Loucy (cell line): ENCODE data around the gene ITPKB.

Source experiments
- H2AFZ ChIP-seq: fragments of 200-600 bp; sonication (generic); 2 replicates; pipeline ENCODE4 v1.6.0; 2016; ENCODE audit warnings: antibody characterized with exemption, mild to moderate bottlenecking, low read length, moderate library complexity
- H3F3A ChIP-seq: fragments of 200-600 bp; 2 replicates; pipeline ENCODE4 v1.6.0; 2016; ENCODE audit warnings: antibody characterized with exemption, low read depth, mild to moderate bottlenecking
- H3K27me3 ChIP-seq: fragments of 200-600 bp; sonication (generic); 2 replicates; pipeline ENCODE4 v1.6.1; 2014; ENCODE audit warnings: low read length, mild to moderate bottlenecking; ENCODE audit not compliant: insufficient read depth, poor library complexity, severe bottlenecking
- H3K36me3 ChIP-seq: fragments of 200-600 bp; sonication (generic); 2 replicates; pipeline ENCODE4 v1.6.1; 2016; ENCODE audit warnings: low read length; ENCODE audit not compliant: insufficient read depth
- H3K4me1 ChIP-seq: fragments of 200-600 bp; sonication (generic); 2 replicates; pipeline ENCODE4 v1.5.1; 2014; ENCODE audit warnings: low read length, mild to moderate bottlenecking; ENCODE audit not compliant: insufficient read depth, poor library complexity, severe bottlenecking
- H3K4me2 ChIP-seq: fragments of 200-600 bp; sonication (generic); 2 replicates; pipeline ENCODE4 v1.6.0; 2014; ENCODE audit warnings: antibody characterized with exemption, low read length, low read depth, mild to moderate bottlenecking; ENCODE audit not compliant: poor library complexity, severe bottlenecking
- H3K4me3 ChIP-seq: fragments of 200-600 bp; sonication (generic); 2 replicates; pipeline ENCODE4 v1.5.1; 2014; ENCODE audit warnings: low read length, mild to moderate bottlenecking, mixed read lengths; ENCODE audit not compliant: poor library complexity, severe bottlenecking
- H3K79me2 ChIP-seq: fragments of 200-600 bp; sonication (generic); 2 replicates; pipeline ENCODE4 v1.6.1; 2014; ENCODE audit warnings: low read length; ENCODE audit not compliant: insufficient read depth
- H3K9ac ChIP-seq: fragments of 200-600 bp; sonication (generic); 2 replicates; pipeline ENCODE4 v1.6.0; 2014; ENCODE audit warnings: mild to moderate bottlenecking, low read depth, low read length, moderate library complexity; ENCODE audit not compliant: poor library complexity, severe bottlenecking
- H3K9me2 ChIP-seq: fragments of 200-600 bp; sonication (generic); replicated peaks from 2 replicates; pipeline ENCODE4 v1.6.1; 2016; ENCODE audit warnings: low read depth, low read length, mixed read lengths
- H3K9me3 ChIP-seq: fragments of 200-600 bp; sonication (generic); 2 replicates; pipeline ENCODE4 v1.6.1; 2014; ENCODE audit warnings: mild to moderate bottlenecking, antibody characterized with exemption, low read length, low read depth; ENCODE audit not compliant: insufficient read depth
- H4K20me1 ChIP-seq: fragments of 200-600 bp; sonication (generic); 2 replicates; pipeline ENCODE4 v1.6.0; 2014; ENCODE audit warnings: antibody characterized with exemption, low read length, mild to moderate bottlenecking; ENCODE audit not compliant: insufficient read depth, poor library complexity, severe bottlenecking
- EZH2phosphoT487 ChIP-seq: fragments of 200-600 bp; IDR thresholded peaks from 2 replicates; pipeline ENCODE4 v1.6.1; 2018; ENCODE audit warnings: antibody characterized with exemption, mild to moderate bottlenecking, moderate library complexity, borderline replicate concordance
- TF ChIP-seq, protein P1 (sequence below): fragments of 200-600 bp; sonication (generic); conservative IDR thresholded peaks from 2 replicates; pipeline ENCODE4 v1.5.1; 2014; ENCODE audit warnings: mild to moderate bottlenecking, antibody characterized with exemption, low read length

Gene ITPKB

DNA sequence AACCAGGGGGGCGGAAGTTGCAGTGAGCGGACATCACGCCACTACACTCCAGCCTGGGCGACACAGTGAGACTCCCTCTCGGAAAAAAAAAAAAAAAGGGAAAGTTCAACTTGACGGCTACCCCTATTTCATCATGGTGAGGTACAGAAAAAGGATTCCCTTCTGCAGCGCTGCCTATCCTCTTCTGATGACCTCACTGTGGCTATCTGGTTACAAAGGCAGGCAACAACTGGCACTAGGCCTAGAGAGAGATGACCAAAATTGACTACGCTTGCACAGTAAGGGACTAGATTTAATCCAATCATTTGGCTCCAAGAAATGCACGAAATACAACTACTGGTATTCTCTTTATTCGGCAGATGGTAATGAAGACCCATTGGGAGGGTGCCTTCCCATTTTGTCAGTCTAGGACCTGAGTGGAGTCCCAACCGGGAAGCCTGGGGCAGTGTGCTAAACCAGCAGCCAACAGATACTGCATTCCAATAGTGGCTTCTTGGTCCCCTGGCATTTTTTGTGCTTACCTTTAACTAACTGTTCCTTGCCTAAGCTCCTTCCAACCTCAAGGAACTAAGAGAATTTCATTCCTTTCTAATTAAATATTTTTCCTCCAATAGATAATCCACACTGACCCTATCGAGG, 36.6 kb downstream of the ITPKB start:
- 0 out of 2 replicates have a peak, but pooled peaks cover 4% of the 10 kb centered on the region for H3F3A ChIP-seq
- H3K9ac ChIP-seq = peak overlapping the region; percentile 92

DNA sequence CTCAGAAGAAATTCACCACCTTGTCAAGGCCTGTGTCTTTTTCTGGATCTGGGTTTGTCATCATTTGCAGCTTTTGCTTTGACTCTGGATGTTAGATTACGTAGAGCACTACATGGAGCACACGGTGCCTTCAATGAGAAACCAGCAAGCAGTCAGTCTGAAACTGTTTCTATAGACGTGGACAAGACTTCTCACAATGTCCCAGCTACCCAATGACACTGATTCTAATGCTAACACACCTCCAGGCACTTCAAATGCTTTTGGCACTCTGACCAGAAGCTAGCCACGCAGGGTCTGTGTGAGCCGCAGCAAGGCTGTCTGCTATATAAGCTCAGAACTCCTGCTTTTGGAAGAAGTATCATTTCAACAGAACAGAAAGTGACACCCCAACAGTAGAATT, 38.2 kb downstream of the ITPKB start:
- H4K20me1 ChIP-seq = no peaks in the 10 kb centered on the region
- no peak overlapping the region for H3K4me2 ChIP-seq
- H2AFZ ChIP-seq = no peak overlapping the region
- no peaks in the 10 kb centered on the region for H3K9me3 ChIP-seq
- 0 out of 2 replicates have a peak, but pooled peaks cover 4% of the 10 kb centered on the region for H3F3A ChIP-seq
- peaks cover 43% of the 10 kb centered on the region; the same call in 1 of the 2 replicates for H3K36me3 ChIP-seq
- H3K4me3 ChIP-seq = no peak overlapping the region
- H3K9ac ChIP-seq = no peak overlapping the region
- TF ChIP-seq, protein P1, sequence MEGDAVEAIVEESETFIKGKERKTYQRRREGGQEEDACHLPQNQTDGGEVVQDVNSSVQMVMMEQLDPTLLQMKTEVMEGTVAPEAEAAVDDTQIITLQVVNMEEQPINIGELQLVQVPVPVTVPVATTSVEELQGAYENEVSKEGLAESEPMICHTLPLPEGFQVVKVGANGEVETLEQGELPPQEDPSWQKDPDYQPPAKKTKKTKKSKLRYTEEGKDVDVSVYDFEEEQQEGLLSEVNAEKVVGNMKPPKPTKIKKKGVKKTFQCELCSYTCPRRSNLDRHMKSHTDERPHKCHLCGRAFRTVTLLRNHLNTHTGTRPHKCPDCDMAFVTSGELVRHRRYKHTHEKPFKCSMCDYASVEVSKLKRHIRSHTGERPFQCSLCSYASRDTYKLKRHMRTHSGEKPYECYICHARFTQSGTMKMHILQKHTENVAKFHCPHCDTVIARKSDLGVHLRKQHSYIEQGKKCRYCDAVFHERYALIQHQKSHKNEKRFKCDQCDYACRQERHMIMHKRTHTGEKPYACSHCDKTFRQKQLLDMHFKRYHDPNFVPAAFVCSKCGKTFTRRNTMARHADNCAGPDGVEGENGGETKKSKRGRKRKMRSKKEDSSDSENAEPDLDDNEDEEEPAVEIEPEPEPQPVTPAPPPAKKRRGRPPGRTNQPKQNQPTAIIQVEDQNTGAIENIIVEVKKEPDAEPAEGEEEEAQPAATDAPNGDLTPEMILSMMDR = no peak
- TF ChIP-seq EZH2phosphoT487 = no peak
- peaks cover 15% of the 10 kb centered on the region for H3K4me1 ChIP-seq
- H3K27me3 ChIP-seq = no peaks in the 10 kb centered on the region
- H3K9me2 ChIP-seq = no peaks in the 10 kb centered on the region
- peaks cover 93% of the 10 kb centered on the region for H3K79me2 ChIP-seq

More for the DNA sequence above, 36.6 kb downstream of the ITPKB start:
- H2AFZ ChIP-seq = no peak overlapping the region; the same call in 1 of the 2 replicates
- peak overlapping the region; percentile 97 for H3K4me2 ChIP-seq
- no peak for TF ChIP-seq EZH2phosphoT487
- TF ChIP-seq, protein P1 = no peak
- peaks cover 89% of the 10 kb centered on the region for H3K79me2 ChIP-seq
- peaks cover 36% of the 10 kb centered on the region; the same call in 1 of the 2 replicates for H3K36me3 ChIP-seq
- no peaks in the 10 kb centered on the region for H3K9me2 ChIP-seq
- H3K4me1 ChIP-seq = peaks cover 15% of the 10 kb centered on the region
- H3K27me3 ChIP-seq = no peaks in the 10 kb centered on the region
- H3K9me3 ChIP-seq = no peaks in the 10 kb centered on the region
- peak overlapping the region; percentile 86 for H3K4me3 ChIP-seq
- H4K20me1 ChIP-seq = no peaks in the 10 kb centered on the region

DNA sequence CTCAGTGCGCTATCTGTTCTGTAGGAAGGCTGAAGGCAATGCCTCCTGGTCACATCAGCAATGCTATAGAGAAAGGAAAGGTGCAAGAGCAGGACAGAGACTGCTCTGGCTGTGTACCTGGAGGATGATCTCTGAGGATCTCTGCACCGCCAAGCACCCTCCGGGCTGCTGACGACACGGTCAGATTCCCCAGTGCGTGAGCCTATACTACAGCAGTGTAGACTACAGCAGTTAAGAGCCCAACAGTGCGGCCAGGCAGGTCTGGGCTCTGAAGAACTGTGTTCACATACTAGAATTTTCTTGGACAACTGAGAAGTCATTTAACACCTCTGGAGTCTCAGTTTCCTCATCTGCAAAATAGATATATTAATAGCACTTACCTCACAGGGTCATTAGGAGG, 39.9 kb downstream of the ITPKB start:
- Histone ChIP-seq H3K79me2 (peaks cover 84% of the 10 kb centered on the region), H3K27me3 (no peaks in the 10 kb centered on the region), H4K20me1 (no peaks in the 10 kb centered on the region), H3K9me3 (no peaks in the 10 kb centered on the region), H3K9me2 (no peaks in the 10 kb centered on the region), H2AFZ (no peak overlapping the region), H3K4me2 (no peak overlapping the region), H3K9ac (no peak overlapping the region), H3K36me3 (peaks cover 42% of the 10 kb centered on the region; the same call in 1 of the 2 replicates), H3K4me1 (peaks cover 15% of the 10 kb centered on the region), H3K4me3 (no peak overlapping the region), H3F3A (no peaks in the 10 kb centered on the region)
- TF ChIP-seq EZH2phosphoT487 = no peak

DNA sequence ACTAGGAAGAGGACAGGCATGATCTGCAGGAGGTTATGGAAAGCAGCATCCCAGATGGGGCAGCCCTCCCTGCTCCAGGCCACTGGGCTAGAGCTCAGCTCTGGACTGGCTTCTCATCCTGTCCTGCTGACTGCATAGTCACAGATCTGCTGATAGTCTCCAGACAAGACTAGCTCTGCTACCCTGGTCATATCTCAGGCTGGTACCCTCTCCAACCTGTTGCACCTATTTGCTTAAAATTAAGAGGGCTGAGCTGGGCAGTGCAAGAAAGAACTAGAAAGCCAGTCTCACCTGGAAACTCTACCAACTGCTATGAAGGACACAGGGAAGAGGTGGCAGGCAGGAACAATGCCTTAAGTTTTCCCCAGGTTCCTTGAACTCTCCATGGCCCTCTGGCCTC, 40.4 kb downstream of the ITPKB start:
- Histone ChIP-seq H3K9me3 (no peaks in the 10 kb centered on the region), H3K4me2 (no peak overlapping the region), H3K36me3 (peaks cover 47% of the 10 kb centered on the region; the same call in 1 of the 2 replicates), H4K20me1 (no peaks in the 10 kb centered on the region), H3K9me2 (no peaks in the 10 kb centered on the region), H3K27me3 (no peaks in the 10 kb centered on the region), H3K4me3 (no peak overlapping the region), H3F3A (no peaks in the 10 kb centered on the region), H3K9ac (no peak overlapping the region), H3K79me2 (peaks cover 84% of the 10 kb centered on the region), H2AFZ (no peak overlapping the region), H3K4me1 (peaks cover 10% of the 10 kb centered on the region)
- TF ChIP-seq, protein P1 = no peak
- no peak for TF ChIP-seq EZH2phosphoT487
